PC-3 (cell line): ENCODE measurements around the gene ADGRG1.

Experiments
- CTCF ChIP-seq: fragments of 300-600 bp; sonication (generic); conservative IDR thresholded peaks from 2 replicates; pipeline ENCODE4 v1.5.1; 2017; ENCODE audit warnings: antibody characterized with exemption, low read depth, mild to moderate bottlenecking, low read length
- EZH2 ChIP-seq: fragments of 300-600 bp; sonication (generic); IDR thresholded peaks from one replicate; pipeline ENCODE4 v1.6.1; 2017; ENCODE audit warnings: antibody characterized with exemption, mild to moderate bottlenecking, low read length; ENCODE audit not compliant: unreplicated experiment
- EZH2phosphoT487 ChIP-seq: fragments of 300-600 bp; sonication (generic); IDR thresholded peaks from 2 replicates; pipeline ENCODE4 v1.6.1; 2018; ENCODE audit warnings: mild to moderate bottlenecking, antibody characterized with exemption, low read length, borderline replicate concordance

- no peak for TF ChIP-seq CTCF
- TF ChIP-seq EZH2: no peak
- TF ChIP-seq EZH2phosphoT487: no peak
Measured at GRCh38 chr16:57634171-57634570, 5.7 kb downstream of the ADGRG1 start.
